T-helper 22 cell (primary cell): ENCODE measurements around the gene PERP.
"Not testable (repeated sequence)": the region's sequence is repeated elsewhere in the genome, so short reads cannot be mapped to it uniquely, and the experiment has no call there.

Experiments used
- DNase-seq: peaks from one replicate; pipeline ENCODE4 v3.0.0-alpha.2; 2020; ENCODE audit warnings: low read depth

PERP gene

DNA sequence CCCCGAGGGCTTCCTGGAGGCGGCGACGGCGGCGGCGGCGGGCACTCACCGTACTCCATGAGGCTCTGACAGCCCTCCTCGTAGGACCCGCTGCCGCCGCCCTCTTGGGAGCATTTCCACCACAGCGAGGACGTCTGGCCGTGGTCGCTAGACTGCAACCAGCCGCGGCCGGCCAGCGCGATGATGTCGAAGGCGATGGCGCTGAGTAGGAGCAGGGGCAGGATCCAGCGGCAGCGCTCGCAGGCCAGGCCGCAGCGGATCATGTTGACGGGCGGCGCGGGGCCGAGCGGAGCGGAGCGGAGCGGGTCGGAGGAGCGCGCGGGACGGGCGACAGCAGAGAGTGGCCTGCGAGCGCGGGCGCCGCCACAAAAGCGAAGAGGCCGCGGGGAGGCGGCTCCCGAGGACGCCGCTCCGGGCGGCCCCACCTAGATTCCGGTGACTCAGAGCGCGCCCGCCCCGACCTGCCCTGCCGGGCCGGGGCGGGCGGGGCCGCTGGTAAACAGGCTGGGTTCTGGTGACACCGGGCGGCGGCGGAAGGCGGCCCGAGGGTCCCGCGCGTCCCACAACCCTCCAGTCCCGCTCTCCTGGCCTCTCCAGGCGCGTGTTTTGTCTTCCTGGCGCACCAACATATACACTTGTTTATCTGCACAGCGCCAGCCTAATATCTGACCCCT is at the start of gene PERP:
Gene PERP, minus strand, starts transcription at position 342 of the 674 bp plus-strand sequence. Its CDS starts 79 bp downstream, at position 263.
- DNase-seq, result peak; percentile 60

DNA sequence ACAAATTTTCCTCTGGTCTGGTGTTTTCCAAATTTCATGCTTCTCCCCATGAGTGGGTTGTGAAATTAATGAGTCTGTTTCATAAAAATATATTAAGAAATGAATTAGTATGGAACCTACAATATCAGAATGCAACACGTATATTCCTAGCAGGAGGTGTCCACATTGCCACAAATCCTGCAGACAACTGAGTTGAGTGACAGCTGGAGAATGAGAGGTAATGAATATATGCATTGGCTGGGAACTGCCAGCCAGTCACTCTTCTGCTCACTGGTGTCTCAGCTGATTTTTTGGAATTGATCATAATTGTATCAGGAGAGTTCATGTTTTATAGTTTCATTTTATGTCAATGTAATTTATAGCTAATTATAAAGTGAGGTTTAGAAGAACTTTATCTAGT is 48.2 kb upstream of the PERP start:
- DNase-seq, result no peak

DNA sequence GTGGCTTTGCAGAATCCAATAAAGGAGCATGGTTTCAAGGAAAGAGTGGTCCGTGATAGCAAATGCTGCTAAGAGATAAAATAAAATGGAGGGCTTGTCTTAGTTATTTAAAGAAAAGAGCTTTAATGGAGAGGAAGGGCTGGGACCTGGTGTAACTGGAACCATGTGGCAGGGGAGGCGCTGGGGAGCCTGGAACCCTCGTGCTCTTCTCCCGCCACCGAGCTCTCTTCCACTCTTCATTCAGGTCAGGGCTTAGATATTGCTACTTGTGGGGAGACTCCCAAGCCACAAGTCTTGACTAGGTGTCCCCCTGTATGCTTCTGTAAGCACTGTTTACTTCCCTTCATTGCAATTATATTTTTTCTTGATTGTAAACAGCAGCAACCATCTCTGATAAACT is 39.3 kb upstream of the PERP start:
- DNase-seq, result no peak

DNA sequence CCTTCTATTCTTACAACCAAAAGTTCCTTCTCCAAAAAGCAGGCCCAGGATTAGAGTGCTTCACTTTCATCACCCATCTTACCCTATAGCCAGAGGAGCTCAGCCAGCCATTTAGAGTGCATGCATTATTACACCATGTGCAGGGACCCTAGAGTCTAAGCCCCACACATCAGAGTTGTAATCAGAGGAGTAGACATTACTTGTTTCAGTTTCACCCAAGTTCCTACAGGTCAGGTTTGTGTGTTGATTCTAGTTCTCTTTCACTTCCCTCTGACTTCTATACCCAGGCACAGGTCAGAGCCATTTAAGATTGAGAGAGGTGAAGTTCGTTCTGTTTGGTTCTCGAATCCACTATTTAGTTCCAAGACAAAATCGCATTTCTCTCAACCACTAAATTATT is 38.2 kb upstream of the PERP start:
- DNase-seq, result no peak

DNA sequence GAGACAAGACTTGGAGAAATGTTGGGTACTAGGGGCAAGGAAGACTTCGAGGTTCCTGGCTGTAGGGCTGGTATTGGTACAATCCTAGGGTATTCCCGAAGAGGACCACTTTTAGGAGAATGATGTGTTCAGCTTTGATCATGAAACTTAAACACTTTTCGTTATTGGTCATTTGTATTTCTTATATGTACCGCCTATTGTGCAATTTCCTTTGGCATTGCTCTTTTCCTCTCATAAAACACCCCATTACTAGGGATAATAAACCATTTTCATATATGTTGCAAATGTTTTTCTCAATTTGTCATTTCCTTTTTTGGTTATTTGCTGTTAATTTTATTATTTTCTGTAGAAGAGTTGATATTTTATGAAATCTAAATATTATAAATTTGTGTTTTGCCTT is 35.6 kb upstream of the PERP start:
- DNase-seq, result no peak

DNA sequence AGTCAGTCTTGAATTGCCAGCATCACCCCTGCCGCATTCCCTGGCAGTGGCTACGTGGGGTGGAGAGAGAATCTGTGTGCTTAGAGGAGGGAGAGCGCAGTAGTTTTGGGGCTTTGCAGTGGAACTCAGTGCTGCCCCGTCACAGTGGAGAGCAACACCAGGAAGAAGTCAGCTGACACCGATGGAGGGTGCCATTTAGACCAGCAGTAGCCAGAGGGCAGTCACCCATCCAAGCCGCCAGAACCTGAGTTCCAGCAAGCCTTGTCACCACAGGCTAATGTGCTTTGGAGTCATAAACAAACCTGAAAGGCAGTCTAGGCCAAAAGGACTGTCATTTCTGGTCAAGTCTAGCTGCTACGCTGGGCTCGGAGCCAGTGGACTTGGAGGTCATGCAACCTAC is 22.0 kb upstream of the PERP start:
- DNase-seq, result no peak

DNA sequence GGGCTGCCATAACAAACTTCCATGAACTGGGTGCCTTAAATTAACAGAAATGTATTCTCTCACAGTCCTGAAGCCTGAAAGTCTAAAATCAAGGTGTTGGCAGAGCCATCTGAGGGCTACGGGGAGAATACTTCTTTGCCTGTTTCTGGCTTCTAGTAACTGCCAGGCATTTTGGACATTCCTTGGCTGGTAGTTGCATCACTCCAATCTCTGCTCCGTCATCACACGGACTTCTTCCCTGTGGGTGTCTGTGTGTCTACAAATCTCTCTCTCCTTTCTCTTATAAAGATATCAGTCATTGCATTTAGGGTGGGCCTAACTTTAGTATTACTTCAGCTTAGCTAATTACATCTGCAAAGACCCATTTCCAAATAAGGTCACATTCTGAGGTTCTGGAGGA is 20.9 kb upstream of the PERP start:
- no peak for DNase-seq

DNA sequence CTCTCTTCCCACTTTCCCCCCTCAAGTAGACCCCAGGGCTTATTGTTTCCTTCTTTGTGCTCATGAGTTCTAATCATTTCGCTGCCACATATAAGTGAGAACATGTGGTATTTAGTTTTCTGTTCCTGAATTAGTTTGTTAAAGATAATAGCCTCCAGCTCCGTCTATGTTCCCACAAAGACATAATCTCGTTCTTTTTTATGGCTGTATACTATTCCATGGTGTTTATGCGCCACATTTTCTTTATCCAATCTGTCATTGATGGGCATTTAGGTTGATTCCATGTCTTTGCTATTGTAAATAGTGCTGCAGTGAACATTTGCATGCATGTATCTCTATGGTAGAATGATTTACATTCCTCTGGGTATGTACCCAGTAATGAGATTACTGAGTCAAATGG is 16.9 kb upstream of the PERP start:
- no peak for DNase-seq

DNA sequence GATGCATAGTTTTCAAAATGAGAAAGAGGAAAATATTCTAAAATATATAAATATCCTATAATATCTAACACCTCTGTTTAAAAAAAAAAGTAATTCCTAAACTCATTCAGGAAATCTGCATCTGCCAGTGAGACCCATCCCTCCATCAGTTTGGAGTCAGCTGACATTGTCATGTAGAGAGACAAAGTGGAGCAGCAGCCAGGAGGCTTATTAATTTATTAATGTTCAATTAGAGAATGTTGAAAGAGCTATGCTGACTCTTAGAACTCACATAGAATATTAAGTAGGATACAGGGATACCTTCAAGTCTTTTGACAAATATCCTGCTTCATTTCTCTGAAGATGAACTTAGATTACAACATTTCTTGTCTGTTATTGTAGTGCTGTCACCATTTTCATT is 12.8 kb upstream of the PERP start:
- no peak for DNase-seq

DNA sequence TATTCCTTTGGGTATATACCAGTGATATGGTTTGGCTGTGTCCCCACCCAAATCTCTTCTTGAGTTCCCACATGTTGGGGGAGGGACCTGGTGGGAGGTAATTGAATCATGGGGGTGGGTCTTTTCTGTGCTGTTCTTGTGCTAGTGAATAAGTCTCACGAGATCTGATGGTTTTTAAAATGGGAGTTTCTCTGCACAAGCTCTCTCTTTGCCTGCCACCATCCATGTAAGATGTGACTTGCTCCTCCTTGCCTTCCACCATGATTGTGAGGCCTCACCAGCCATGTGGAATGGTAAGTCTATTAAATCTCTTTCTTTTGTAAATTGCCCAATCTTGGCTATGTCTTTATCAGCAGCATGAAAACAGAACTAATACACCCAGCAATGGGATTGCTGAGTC is 12.0 kb upstream of the PERP start:
- DNase-seq, result not testable (repeated sequence)

DNA sequence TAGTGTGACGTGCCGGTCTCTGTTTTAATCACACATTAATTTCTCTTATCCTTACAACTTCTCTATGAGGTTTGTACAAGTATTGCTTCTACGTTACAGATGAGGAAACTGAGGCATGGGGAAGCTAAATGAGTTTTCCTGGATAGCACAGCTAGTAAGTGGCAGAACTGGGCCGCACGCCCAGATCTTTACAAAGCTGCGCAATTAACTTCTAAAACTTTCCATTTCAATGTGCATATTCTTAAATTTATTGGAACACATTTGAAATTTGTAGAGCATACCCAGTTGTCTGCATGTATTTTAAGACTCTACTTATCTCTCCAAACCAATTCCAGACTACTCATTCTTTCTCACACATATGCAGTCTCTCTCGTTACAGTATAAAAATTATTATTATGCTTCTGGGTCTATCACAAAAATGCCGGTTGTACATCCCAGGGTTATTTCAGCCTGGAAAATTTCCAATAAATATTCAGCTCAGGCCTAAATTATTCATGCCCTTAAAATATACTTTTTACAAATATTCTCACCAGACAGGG is 10.2 kb upstream of the PERP start:
- no peak for DNase-seq

DNA sequence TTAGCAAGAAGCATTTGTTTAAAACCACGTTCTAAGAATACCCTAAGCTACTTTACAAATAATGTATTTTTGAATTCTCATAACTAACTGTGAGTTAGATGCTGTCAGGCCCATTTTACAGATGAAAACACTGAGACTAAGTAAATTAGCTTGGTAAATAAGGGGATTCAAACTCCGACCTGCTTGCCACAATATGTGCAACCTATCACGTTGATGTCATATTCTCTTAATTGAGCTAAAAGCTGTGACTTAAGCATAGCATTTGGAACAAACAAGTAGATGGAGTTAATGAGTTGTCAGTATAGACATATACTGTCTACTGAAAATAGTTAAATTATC is 9.4 kb upstream of the PERP start:
- no peak for DNase-seq

DNA sequence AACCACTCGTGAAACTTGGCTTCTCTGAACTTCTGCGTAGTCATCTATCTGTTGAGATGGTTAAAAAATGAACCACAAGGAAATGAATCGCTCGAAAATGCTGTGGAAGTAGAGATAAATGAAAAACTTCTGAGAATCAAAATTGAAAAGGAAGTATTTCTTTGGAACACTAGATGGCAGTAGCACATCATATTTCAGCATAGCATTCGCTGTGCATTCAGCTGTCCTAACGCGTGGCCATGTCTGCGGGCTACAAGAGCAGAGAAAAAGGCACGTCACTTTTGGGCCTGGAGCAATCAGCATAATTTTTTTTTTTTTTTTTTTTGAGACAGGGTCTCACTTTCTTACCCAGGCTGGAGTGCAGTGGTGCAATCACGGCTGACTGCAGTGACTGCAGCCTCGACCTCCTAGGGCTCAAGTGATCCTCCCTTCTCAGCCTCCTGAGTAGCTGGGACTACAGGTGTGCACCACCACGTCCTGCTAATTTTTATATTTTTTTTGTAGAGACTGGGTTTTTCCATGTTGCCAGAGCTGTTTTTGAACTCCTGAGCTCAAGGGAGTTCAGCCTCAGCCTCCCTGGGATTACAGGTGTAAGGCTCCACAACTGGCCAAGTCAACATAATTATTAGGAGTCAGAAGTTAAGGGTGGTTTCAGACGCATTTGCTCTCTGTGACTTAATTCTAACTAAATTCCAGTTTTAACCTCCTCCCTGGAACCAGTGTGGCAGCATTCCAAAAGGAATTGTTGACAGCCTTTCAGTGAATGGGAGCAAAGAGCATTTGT is 8.8 kb upstream of the PERP start:
- DNase-seq, result no peak

DNA sequence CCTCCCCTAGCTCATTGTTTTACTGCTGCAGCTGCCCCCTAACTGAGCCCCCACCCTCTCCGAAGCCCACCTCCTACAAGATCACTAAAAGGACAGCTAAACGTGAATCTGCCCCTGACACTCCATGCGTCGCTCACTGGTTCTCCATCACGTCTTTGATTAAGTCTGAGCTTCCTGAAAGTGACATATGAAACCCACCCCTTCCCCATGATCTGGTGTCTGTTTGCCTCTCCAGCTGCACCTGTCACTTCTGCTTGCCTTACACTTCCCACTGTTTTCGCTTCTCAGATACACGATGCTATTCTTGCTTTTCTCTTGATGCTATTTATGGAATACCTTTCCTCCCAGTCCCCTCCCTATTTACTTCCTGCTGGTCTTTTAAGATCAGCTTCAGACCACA is 8.0 kb upstream of the PERP start:
- DNase-seq, result no peak

DNA sequence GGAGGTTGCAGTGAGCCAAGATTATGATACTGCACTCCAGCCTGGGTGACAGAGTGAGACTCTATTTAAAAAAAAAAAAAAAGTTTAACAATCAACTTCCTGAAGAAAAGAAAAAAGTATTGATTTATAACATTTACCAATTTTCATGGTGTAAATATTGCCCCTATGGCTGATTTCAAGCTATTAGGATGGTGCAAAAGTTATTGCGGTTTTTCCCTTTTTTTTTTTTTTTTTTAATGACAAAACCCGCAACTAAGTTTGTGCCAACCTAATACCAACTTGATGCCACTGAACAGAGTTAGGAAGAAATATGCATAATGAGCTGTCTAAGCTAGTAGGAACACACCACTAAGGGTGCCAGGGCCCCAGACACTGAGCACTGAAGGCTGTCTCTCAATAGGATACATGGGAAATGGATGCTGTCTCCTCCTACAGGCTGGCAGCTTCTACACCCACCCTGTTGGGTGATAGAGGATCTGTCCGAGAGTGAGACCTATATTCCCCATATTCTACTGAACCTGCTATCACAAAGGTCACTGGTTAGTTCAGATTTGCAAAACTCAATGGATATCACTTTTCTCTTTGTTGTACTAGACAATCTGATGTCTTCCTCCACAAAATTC is 6.5 kb upstream of the PERP start:
- no peak for DNase-seq

DNA sequence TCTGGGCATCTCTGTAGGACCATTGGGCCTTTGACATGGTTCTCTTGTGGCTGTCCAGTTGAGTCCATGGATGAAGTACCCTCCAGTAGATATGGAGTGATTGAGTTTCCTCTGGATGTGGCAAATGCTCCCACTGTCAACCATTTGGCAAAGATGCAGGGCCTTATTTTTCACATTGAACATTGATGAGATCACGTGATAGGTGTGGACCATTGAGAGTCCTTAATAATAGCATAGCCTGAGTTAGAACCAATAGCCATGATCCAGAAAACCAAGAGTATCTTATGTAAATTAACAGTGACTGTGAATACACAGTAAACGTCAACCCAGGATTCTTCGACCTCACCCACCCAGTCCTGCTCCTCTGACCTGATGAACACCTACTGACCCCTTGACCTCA is 3.0 kb upstream of the PERP start:
- no peak for DNase-seq

DNA sequence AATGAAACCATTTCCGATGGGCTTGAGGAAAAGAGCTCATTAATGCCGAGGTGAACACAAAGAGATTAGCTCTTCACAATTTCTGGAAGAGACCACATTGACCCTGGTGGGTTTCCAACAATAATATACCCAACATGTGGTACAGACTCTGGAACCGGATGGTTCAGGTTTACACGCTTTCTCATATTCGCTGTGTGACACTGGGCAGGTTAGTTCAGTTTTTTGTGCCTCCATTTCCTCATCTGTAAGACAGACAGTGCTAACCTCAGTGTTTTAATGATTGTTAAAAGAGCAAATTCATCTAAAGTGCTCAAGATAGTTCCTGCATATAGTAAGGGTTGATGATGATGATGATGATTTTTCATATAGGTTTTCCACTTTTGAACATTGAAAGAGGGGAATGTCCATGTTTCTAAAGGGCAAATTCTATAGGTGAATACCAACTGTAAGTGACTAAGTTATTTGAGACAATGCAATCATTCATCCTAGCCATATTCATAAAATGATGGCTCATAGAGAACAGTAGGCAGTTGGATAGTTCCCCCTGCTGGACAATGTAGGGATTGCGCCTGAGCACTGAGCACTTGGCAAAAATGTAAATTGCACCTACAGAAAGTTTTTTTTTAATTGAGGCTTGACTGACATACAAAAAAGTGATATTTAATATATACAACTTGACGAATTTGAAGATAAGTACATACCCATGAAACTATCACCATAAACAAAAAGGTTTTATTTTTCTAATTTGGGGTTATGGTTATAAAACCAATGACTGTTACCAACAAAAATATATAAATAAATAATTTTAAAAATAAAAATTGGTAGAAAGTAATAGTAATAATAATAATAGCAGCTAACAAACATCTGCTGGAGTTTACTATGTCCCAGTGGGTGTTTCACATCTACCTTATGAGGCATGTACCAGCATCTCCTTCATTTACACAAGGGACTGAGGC is 2.1 kb upstream of the PERP start:
- peak; percentile 41 for DNase-seq

DNA sequence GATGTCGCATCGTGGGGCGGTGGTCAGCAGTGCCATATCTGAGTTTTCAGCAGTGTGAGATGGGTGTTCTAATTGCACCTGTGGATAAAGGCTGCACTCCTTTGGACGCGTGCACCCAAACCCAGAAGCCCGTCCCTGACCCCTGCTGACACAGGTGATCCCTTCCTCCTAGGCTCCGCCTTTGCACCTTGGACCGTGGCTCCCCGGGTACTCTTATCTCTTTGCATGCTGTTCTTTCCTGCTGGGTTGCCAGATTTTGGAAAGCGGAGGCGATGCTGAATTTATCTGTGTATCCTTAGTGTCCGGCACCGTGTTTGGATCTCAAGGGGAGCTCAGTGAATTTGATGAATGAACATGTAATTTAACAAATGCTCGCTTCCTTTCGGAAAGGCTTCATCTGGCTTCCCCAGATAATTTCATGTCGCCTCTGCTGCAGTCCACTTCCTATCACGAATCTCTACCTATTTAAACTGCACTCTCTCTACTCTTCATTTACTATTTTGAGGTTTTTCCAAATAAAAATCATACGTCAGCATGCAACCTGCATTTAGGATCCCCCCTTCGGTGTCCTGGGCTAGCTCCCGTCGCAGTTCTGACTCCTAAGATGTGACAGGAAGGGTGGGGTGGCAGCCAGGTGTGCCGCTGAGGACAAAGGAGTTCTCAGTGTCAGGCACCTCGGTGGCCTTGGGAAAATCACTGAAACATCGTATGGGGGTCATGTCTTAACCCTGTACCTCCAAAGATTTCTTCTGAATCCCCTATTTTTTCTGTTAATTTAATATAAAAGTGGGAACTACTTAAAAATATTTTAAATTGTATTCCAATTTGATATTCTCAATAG is 753 bp upstream of the PERP start:
- DNase-seq, result no peak

DNA sequence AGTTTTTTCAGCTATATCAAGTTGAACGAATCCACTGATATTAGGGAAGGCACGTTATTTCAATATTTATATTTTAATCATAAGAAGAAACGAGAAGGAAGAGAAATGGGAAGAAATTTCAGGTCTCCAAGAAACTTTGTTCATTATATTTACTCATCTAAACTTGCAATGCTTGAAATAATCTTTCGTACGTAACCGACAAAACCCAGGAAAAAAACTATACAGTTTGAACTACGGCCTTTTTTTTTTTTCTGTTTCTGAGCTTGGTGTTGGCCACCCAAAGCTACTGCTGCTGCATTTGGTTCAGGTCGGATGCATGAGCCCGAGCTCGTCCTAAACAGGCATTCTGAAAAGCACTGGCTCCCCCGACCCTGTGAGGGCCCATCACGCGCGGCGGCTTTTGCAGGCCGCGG is 548 bp downstream of the PERP start:
- no peak for DNase-seq

DNA sequence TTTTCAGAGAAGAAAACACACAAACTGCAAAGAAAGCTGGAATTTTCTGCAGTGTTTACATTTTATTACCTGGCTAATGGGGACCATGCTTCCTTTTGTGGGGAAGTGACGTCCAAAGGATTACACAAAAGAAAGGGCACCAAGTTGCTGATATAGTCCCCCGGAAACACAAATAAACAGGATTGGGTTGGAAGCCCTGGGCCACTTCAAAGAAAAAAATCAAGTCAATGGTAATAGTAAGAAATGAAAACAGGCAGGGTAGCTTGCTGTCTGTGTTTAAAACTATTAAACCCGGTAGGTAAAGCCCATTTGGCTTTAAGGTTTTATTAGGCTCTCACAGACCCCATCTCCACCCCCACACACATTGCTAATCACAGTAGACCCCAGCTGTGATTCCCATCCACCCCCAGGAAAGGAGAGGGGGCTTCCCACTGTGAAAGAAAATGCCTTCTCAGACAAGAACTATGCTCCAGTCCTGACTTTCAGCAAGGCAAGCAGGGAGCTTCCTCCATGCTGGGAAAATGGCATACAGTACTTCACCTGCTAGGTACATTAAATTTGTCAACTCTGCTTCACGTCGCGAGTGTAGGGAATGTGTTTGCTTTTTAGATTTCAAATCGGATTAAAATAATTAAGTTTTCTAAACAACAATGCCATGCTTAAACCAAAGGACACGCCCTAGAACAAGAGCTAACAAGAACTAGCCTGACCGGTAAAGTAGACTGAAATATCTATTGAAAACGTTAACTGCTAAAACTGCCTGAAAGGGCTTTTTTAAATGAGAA is 1.1 kb downstream of the PERP start:
- no peak for DNase-seq
